Stomach (tissue), 4 donors: ENCODE data around the gene TANC1.

Experiments
- CTCF ChIP-seq, 7 experiments: fragments of 450-650 bp in 4 of 7; fragments of 200-600 bp in 3 of 7; sonication (generic) in 3 of 7; IDR thresholded peaks; one replicate each; pipeline ENCODE4 v1.5.1; 2016 to 2019; ENCODE audit warnings: antibody characterized with exemption in 7 of 7, control low read depth in 2 of 7, mild to moderate bottlenecking in 1 of 7
- POLR2AphosphoS5 ChIP-seq, 3 donors: sonication (generic); formaldehyde crosslinking; IDR thresholded peaks; one replicate each; pipeline ENCODE4 v1.6.1; 2016; ENCODE audit warnings: antibody characterized with exemption in 3 of 3

DNA sequence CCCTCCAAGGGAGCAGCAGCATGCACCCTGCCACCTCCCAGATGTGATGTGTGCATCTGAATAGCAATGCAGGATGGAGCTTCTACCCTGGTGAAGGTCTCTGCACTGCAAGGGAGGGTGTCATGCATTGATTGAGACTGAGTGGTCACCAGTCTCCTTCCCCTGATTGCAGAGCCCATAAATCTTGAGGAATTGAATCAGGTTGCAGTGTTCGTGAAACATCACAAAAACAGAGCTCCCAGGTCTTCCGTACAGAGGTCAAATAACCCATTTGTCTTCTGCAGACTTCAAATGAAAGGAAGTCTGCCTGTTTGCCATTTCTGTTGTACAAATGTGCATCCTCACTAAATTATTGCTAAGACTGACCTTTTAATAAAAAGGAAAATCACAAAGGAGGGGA is 181.3 kb downstream of the TANC1 start:
- TF ChIP-seq POLR2AphosphoS5 (IDR thresholded peaks at IDR 0.05) (no peak), CTCF (IDR thresholded peaks at IDR 0.05) (no peak)
